Measurements from ENCODE around the gene MRGPRX2.

The MRGPRX2 gene

DNA sequence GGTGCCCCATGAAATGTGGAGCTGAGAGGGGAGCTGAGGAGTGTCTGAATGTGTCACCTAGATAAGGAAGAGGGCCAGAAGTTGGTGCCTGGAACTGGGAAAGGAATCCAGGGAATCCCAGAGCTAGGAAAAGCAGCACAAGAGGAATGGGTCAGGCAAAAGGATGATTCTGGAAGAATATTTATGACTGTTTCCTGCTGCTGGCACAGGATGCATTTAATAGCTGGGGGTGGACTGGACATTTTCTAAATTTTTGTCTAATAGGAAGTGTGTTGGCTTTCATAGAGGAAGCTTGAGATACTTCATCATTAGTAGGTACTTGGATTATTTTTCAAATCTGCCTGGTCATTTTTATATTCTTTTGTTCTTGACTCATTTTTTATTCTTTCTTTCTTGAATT lies 17.4 kb upstream of the MRGPRX2 start:
- DNase-seq (ENCODE audit: low read depth), result no peak
- TF ChIP-seq, protein P1, sequence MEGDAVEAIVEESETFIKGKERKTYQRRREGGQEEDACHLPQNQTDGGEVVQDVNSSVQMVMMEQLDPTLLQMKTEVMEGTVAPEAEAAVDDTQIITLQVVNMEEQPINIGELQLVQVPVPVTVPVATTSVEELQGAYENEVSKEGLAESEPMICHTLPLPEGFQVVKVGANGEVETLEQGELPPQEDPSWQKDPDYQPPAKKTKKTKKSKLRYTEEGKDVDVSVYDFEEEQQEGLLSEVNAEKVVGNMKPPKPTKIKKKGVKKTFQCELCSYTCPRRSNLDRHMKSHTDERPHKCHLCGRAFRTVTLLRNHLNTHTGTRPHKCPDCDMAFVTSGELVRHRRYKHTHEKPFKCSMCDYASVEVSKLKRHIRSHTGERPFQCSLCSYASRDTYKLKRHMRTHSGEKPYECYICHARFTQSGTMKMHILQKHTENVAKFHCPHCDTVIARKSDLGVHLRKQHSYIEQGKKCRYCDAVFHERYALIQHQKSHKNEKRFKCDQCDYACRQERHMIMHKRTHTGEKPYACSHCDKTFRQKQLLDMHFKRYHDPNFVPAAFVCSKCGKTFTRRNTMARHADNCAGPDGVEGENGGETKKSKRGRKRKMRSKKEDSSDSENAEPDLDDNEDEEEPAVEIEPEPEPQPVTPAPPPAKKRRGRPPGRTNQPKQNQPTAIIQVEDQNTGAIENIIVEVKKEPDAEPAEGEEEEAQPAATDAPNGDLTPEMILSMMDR (IDR thresholded peaks at IDR 0.05; ENCODE audit: low read depth, low read length, missing control alignments), result no peak
- no peak overlapping the region for H3K4me3 ChIP-seq (ENCODE audit: low read depth, low read length)

DNA sequence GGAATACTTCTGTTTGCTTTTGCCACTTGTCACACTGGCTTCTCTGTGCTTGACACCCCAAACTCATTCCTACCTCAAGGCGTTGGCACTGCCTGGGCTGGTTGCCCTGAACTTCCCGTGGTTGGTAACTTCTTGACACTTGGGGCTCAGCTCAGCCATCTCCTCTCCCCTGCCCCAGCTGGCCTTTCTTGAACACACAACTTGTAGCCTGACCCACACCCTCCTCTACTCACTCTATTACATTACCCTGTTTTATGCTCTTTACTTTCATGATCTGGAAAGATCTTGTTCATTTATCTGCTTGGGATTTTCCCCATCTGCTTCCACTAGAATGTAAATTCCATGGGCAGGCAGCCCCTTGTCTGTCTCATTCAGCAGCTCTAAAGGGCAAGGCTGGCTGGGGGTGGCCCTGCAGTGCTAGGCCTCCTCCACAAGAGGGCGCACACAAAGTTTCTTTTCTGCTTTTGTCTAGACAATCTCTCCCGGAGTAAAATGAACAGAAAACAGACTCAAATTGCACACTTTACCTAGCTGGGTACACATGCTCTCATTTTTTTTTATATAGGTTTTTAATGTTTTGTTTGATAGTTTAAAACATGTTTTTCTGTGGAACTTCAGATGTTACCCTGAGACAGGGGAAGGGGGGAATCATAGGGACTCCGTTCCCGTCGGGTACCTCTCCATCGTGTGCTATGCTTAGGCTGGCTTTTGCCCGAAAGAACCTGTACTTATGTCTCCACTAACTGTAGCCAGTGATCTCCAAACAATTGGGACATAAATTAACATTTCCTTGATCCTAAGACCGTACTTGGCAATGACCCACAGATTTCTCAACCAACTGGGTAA lies 16.4 kb upstream of the MRGPRX2 start:
- no peak overlapping the region for H3K4me3 ChIP-seq (ENCODE audit: low read depth, low read length)
- DNase-seq (ENCODE audit: low read depth), result no peak
- TF ChIP-seq, protein P1 (IDR thresholded peaks at IDR 0.05; ENCODE audit: low read depth, low read length, missing control alignments), result peak; percentile 96

DNA sequence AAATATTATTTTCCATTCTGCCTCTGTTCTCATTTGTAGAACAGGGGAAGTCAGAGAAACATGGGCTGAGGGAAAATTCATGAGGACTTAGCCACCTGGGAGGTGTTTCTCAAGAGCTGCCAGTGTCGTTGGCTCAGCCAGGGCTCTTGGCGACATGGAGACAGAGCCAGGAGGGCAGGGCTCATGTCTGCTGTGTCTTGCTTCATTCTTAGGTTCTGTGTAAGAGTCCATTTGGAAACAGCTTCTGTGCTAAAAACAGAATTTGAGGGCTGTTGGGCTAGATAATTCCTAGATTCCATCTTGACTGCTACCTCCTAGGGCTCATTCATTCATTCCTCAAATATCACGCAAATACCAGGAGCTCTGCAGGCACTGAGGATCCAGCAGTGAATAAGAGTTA lies 15.1 kb upstream of the MRGPRX2 start:
- H3K4me3 ChIP-seq (ENCODE audit: low read depth, low read length), result no peak overlapping the region
- TF ChIP-seq, protein P1 (IDR thresholded peaks at IDR 0.05; ENCODE audit: low read depth, low read length, missing control alignments), result no peak
- DNase-seq (ENCODE audit: low read depth), result no peak

DNA sequence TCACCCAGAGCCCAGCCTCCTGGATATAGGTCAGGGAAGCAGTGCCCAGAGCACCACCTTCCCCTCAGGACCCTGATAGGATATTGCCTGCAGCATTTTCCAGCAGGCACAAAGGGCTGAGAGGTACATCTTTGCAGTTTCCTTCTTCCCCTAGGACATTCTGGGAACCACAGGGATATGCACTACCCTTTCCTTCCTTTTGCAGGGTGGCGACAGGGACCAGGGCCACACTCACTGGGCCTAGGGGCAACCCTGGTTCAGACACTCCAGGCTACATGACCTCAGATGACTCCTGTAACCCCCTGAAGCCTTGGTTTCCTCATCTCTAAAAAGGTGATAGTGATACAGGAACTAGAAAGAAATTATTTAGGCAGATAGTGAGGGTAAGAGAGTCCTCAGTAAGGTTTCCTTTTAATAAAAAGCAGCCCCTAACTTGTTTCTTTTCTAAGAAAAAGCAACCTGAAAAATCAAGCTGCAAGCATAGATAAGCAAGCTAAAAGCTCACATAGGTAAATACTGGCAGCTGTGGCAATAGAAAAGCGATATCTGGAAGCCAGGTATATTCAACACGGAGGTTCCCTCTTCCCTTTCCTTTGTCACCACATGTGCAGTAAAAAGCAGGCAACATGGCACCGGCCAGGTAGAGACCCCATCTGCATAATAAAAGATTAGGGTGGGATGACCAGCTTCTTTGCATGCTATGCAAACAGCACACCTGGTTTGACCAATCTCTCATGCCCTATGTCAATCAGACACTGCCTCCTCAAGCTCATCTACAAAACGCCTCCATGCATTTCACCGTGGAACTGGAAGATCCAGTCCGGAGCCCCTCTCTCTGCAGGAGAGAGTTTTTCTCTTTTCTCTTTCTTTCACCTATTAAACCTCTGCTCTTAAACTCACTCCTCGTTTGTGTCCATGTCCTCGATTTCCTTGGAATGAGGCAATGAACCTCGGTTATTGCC lies 13.2 kb upstream of the MRGPRX2 start:
- no peak overlapping the region for H3K4me3 ChIP-seq (ENCODE audit: low read depth, low read length)
- DNase-seq (ENCODE audit: low read depth), result no peak
- TF ChIP-seq, protein P1 (IDR thresholded peaks at IDR 0.05; ENCODE audit: low read depth, low read length, missing control alignments), result no peak

DNA sequence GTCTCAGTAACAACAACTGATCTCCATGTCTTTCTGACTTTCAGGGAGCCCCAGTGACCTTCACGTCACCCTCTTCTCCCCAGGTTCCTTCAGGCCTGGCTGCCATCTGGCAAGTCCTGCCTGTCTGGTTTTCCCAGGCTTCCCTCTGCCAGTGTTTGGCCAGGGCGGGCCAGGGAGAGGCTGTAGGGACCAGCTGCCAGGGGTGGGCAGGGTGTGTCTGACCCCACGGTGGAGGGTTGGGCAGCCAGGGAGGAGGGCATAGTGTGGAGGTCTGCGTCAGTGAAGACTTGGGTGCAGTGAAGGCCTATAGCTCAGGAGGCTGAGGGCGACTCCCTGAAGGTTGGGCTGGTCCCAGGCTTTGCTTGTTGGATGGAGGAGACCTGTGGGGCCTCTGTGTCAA lies 11.9 kb upstream of the MRGPRX2 start:
- TF ChIP-seq, protein P1 (IDR thresholded peaks at IDR 0.05; ENCODE audit: low read depth, low read length, missing control alignments), result no peak
- H3K4me3 ChIP-seq (ENCODE audit: low read depth, low read length), result no peak overlapping the region
- DNase-seq (ENCODE audit: low read depth), result no peak

DNA sequence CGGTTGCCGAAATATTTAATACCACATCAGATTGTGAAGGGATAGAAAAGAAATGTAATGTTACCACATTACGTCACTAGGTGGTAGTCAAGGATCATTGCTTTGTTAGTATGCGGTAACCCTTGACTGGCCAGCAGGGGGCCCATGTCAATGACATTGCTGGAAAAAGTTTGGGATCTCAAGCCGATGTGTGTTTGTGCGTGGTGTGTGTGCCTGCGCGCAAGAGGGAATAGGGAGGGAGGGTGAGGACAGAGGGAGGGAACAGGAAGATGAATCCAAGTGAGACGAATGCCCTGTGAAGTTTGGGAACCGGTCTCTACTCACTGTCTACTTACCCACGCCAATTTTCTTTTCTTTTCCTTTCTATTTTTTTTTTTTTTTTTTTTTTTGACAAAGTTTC lies 10.7 kb upstream of the MRGPRX2 start:
- peak; percentile 38 for DNase-seq (ENCODE audit: low read depth)
- peak overlapping the region; percentile 7; the same call in 1 of the 2 replicates for H3K4me3 ChIP-seq (ENCODE audit: low read depth, low read length)
- TF ChIP-seq, protein P1 (IDR thresholded peaks at IDR 0.05; ENCODE audit: low read depth, low read length, missing control alignments), result peak; percentile 96
